Fibroblast of lung (primary cell): Measurements from ENCODE around the gene ZFP91. TPM values are rescaled to one million over a fixed set of nuclear protein-coding genes. Genes with fewer than 3 reads are reported as not detected.

Experiments
- DNase-seq, 2 donors: peaks; one replicate each; pipeline versions ENCODE4 v3.0.0 to v3.0.0-alpha.2; 2010; ENCODE audit warnings: low read depth in 2 of 2
- H2AFZ ChIP-seq: 2 replicates; pipeline ENCODE4 v1.5.1; 2012; ENCODE audit warnings: low read length, control low read depth, inconsistent platforms
- H3K27ac ChIP-seq: 2 replicates; pipeline ENCODE4 v1.5.1; 2011; ENCODE audit warnings: low read length, control low read depth; ENCODE audit not compliant: insufficient read depth
- H3K27me3 ChIP-seq: 2 replicates; pipeline ENCODE4 v1.5.1; 2011; ENCODE audit warnings: mild to moderate bottlenecking, low read length; ENCODE audit not compliant: control insufficient read depth, insufficient read depth
- H3K36me3 ChIP-seq: 2 replicates; pipeline ENCODE4 v1.5.1; 2011; ENCODE audit warnings: low read length; ENCODE audit not compliant: control insufficient read depth, insufficient read depth
- H3K4me1 ChIP-seq: 2 replicates; pipeline ENCODE4 v1.5.1; 2011; ENCODE audit warnings: low read length; ENCODE audit not compliant: control insufficient read depth, insufficient read depth; ENCODE audit errors: extremely low read depth
- H3K4me2 ChIP-seq: 2 replicates; pipeline ENCODE4 v1.5.1; 2011; ENCODE audit warnings: low read length, control low read depth; ENCODE audit not compliant: insufficient read depth; ENCODE audit errors: extremely low read depth
- H3K4me3 ChIP-seq, 4 experiments: fragments of 200-600 bp in 1 of 4; sonication (generic) in 1 of 4; replicated peaks in 1 of 4; 2 replicates each; pipeline ENCODE4 v1.5.1; 2011 to 2016; ENCODE audit warnings: low read length in 4 of 4, low read depth in 3 of 4, mild to moderate bottlenecking in 3 of 4, control low read depth in 2 of 4, inconsistent platforms in 1 of 4, mixed read lengths in 1 of 4; ENCODE audit not compliant: insufficient read depth in 1 of 4; ENCODE audit errors: control extremely low read depth in 1 of 4
- H3K79me2 ChIP-seq: 2 replicates; pipeline ENCODE4 v1.5.1; 2012; ENCODE audit warnings: mild to moderate bottlenecking, low read length, inconsistent platforms; ENCODE audit not compliant: control insufficient read depth, insufficient read depth
- H3K9ac ChIP-seq: 2 replicates; pipeline ENCODE4 v1.5.1; 2011; ENCODE audit warnings: mild to moderate bottlenecking, low read length, control low read depth; ENCODE audit not compliant: insufficient read depth
- H3K9me3 ChIP-seq: 2 replicates; pipeline ENCODE4 v1.5.1; 2012; ENCODE audit warnings: low read depth, low read length; ENCODE audit not compliant: control insufficient read depth, insufficient read depth
- H4K20me1 ChIP-seq: 2 replicates; pipeline ENCODE4 v1.5.1; 2011; ENCODE audit warnings: low read length; ENCODE audit not compliant: control insufficient read depth, insufficient read depth; ENCODE audit errors: extremely low read depth
- EZH2 ChIP-seq: IDR thresholded peaks from 2 replicates; pipeline ENCODE4 v1.5.1; 2012; ENCODE audit warnings: low read length, control low read depth, mild to moderate bottlenecking; ENCODE audit errors: missing control alignments
- polyA plus RNA-seq, 2 donors: library from polyadenylated mRNA; depleted of rRNA in 1 of 2; stranded (reverse) in 1 of 2; unstranded in 1 of 2; fragments of >200 nt; gene quantifications; 2 replicates each; pipeline ENCODE4 v1.2.1, GENCODE V29; 2011 to 2012; ENCODE audit warnings: missing spikeins in 1 of 2
- total RNA-seq: library from RNA; depleted of rRNA; stranded (reverse); fragments of >200 nt; gene quantifications from 2 replicates; pipeline ENCODE4 v1.2.1, GENCODE V29; 2014
- TF ChIP-seq, protein P1 (sequence below), 2 donors: IDR thresholded peaks in 1 of 2; conservative IDR thresholded peaks in 1 of 2; 1 replicate in 1 of 2; 2 replicates in 1 of 2; pipeline ENCODE4 v1.5.1; 2011 to 2012; ENCODE audit warnings: low read length in 2 of 2, control low read depth in 1 of 2, inconsistent platforms in 1 of 2, low read depth in 1 of 2, mild to moderate bottlenecking in 1 of 2

The ZFP91 gene
- total and polyA plus RNA-seq, 2 donors (not counting 1 experiment from before 2014, with no cell fraction given), result 50.2 to 56.9 TPM

DNA sequence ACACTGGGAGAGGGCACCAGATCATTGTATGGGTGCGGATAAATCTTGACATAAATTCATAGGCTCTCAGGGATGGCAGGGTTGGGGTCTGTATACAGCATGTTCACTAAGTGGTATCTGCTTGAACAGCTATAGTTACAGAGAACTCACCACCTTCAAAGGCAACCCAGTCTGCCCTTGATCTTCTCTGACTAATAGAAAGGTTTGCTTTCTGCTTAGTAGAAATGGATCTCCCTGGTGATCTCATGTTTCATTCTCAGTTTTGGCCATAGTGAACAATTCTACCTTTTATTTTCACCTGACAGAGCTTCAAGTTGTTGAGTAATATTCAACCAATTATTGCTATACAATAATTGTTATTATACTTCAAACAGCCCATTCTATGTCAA, 76.0 kb downstream of the ZFP91 start:
- TF ChIP-seq, protein P1, sequence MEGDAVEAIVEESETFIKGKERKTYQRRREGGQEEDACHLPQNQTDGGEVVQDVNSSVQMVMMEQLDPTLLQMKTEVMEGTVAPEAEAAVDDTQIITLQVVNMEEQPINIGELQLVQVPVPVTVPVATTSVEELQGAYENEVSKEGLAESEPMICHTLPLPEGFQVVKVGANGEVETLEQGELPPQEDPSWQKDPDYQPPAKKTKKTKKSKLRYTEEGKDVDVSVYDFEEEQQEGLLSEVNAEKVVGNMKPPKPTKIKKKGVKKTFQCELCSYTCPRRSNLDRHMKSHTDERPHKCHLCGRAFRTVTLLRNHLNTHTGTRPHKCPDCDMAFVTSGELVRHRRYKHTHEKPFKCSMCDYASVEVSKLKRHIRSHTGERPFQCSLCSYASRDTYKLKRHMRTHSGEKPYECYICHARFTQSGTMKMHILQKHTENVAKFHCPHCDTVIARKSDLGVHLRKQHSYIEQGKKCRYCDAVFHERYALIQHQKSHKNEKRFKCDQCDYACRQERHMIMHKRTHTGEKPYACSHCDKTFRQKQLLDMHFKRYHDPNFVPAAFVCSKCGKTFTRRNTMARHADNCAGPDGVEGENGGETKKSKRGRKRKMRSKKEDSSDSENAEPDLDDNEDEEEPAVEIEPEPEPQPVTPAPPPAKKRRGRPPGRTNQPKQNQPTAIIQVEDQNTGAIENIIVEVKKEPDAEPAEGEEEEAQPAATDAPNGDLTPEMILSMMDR (conservative IDR thresholded peaks at IDR 0.05 in 1 of 2, IDR thresholded peaks at IDR 0.05 in 1 of 2; ENCODE audit: low read depth in 1 of 2, low read length in 2 of 2), result no peak
- no peak for TF ChIP-seq EZH2
- Histone ChIP-seq H3K9me3 (no peaks in the 10 kb centered on the region), H3K27ac (no peak overlapping the region), H4K20me1 (no peaks in the 10 kb centered on the region), H3K4me1 (no peaks in the 10 kb centered on the region), H3K27me3 (no peaks in the 10 kb centered on the region), H3K36me3 (no peaks in the 10 kb centered on the region), H3K79me2 (no peaks in the 10 kb centered on the region), H2AFZ (no peak overlapping the region), H3K4me3 (no peak overlapping the region), H3K4me2 (no peak overlapping the region), H3K9ac (no peak overlapping the region)
- no peak for DNase-seq

DNA sequence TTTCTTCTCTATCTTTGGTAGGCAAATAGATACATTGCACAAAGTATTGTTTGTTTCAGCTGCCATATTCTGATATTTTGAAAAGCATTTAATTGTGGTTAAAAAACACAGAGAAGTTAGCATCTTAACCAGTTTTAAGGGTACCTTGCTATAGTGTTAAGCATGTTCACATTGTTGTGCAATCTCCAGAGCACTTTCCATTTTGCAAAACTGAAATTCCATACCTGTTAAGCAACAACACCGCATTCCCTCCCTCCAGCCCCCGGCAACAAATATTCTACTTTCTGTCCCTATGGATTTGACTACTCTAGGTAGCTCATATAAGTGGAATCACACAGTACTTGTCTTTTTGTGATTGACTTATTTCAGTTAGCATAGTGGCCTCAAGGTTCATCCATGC, 77.5 kb downstream of the ZFP91 start:
- H3K4me3 ChIP-seq, result no peak overlapping the region
- H4K20me1 ChIP-seq, result no peaks in the 10 kb centered on the region
- H3K27ac ChIP-seq, result no peak overlapping the region
- no peak overlapping the region for H3K9ac ChIP-seq
- no peaks in the 10 kb centered on the region for H3K79me2 ChIP-seq
- H3K4me2 ChIP-seq, result no peak overlapping the region
- no peak for TF ChIP-seq EZH2
- TF ChIP-seq, protein P1 (conservative IDR thresholded peaks at IDR 0.05 in 1 of 2, IDR thresholded peaks at IDR 0.05 in 1 of 2; ENCODE audit: low read depth in 1 of 2, low read length in 2 of 2), result no peak
- H3K9me3 ChIP-seq, result no peaks in the 10 kb centered on the region
- H3K36me3 ChIP-seq, result no peaks in the 10 kb centered on the region
- H3K27me3 ChIP-seq, result no peaks in the 10 kb centered on the region
- no peak for DNase-seq
- no peaks in the 10 kb centered on the region for H3K4me1 ChIP-seq
- H2AFZ ChIP-seq, result no peak overlapping the region

DNA sequence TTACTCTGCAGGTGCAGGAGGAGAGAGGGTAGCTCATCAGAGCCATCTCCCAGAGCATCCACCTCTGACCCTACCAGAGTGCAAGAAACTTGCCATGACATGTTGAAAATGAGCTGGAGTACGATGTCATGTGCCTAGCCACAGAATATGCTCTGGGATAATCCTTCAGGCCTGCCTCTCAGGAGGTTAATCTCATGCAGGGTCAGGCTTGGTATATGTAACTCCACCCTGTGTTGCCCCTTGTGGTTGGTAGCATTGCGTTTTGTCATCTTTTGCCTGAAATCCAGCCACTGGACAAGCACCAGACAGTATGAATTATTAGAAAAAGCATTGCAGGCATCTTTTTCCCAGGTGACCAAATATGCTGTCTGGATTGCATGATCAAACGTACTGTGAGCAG, 79.8 kb downstream of the ZFP91 start:
- TF ChIP-seq, protein P1 (conservative IDR thresholded peaks at IDR 0.05 in 1 of 2, IDR thresholded peaks at IDR 0.05 in 1 of 2; ENCODE audit: low read depth in 1 of 2, low read length in 2 of 2), result no peak
- no peak for TF ChIP-seq EZH2
- H3K4me3 ChIP-seq, result no peak overlapping the region
- H3K9ac ChIP-seq, result no peak overlapping the region
- no peak for DNase-seq
- H3K9me3 ChIP-seq, result no peaks in the 10 kb centered on the region
- H3K79me2 ChIP-seq, result no peaks in the 10 kb centered on the region
- no peak overlapping the region for H2AFZ ChIP-seq
- no peaks in the 10 kb centered on the region for H4K20me1 ChIP-seq
- no peaks in the 10 kb centered on the region for H3K36me3 ChIP-seq
- no peak overlapping the region for H3K27ac ChIP-seq
- no peaks in the 10 kb centered on the region for H3K4me1 ChIP-seq
- no peak overlapping the region for H3K4me2 ChIP-seq
- H3K27me3 ChIP-seq, result no peaks in the 10 kb centered on the region
